Nephron progenitor cell (in vitro differentiated cells): ENCODE measurements around the gene SIVA1.
A peak's percentile ranks its signal among the peaks of the same experiment; 100 is the strongest.

Experiments used
- DNase-seq: peaks from one replicate; pipeline ENCODE4 v3.0.0; 2021
- H3K27ac Mint-ChIP-seq: 2 replicates; pipeline ENCODE4 v1.8.0; 2021; ENCODE audit warnings: mild to moderate bottlenecking, moderate library complexity, mixed read lengths
- H3K27me3 Mint-ChIP-seq: 2 replicates; pipeline ENCODE4 v1.8.0; 2021; ENCODE audit warnings: mild to moderate bottlenecking, low read depth, mixed read lengths; ENCODE audit not compliant: poor library complexity
- H3K36me3 Mint-ChIP-seq: 2 replicates; pipeline ENCODE4 v1.8.0; 2021; ENCODE audit warnings: low read depth, mixed read lengths
- H3K4me1 Mint-ChIP-seq: 2 replicates; pipeline ENCODE4 v1.8.0; 2021; ENCODE audit warnings: mixed read lengths
- H3K4me3 Mint-ChIP-seq: 2 replicates; pipeline ENCODE4 v1.8.0; 2021; ENCODE audit warnings: mild to moderate bottlenecking, moderate library complexity, mixed read lengths
- H3K9me3 Mint-ChIP-seq: 2 replicates; pipeline ENCODE4 v1.8.0; 2021; ENCODE audit warnings: mild to moderate bottlenecking, moderate library complexity, mixed read lengths
- TF ChIP-seq, protein P1 (sequence below): fragments of 200-600 bp; sonication (generic); IDR thresholded peaks from 2 replicates; pipeline ENCODE4 v1.5.0; 2021; ENCODE audit warnings: antibody characterized with exemption

Gene SIVA1

DNA sequence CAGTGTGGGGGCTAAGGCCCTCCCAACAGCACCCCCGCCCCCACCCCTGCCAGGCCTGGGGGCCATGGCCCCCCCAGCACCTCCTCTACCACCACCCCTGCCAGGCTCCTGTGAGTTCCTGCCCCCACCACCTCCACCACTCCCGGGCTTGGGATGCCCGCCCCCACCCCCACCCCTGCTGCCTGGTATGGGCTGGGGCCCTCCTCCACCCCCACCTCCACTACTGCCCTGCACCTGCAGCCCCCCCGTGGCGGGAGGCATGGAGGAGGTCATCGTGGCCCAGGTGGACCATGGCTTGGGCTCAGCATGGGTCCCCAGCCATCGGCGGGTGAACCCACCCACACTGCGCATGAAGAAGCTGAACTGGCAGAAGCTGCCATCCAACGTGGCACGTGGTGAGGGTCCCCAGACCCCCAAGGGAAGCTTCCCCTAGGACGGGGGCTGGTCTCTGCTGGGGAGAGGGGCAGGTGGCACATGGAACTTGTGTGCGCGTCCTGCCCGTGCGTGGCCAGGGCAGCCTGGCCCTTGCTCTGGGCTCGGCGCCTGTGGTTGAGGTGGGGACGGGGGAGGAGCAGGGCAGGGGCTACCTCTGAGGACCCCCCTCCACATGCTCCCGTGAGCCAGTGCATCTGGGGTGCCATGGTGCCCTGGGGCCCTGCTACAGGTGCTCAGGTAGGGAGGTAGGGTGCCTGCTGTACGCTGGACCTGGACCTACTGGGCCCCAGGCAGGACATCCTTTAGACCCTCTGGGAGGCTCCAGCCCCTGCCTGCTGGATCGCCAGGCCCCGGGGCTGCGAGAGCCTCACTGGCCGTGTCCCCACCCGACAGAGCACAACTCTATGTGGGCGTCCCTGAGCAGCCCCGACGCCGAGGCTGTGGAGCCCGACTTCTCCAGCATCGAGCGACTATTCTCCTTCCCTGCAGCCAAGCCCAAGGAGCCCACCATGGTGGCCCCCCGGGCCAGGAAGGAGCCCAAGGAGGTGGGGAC lies 45.0 kb upstream of the SIVA1 start:
- peaks cover 7% of the 10 kb centered on the region for H3K9me3 Mint-ChIP-seq
- DNase-seq: no peak
- TF ChIP-seq, protein P1, sequence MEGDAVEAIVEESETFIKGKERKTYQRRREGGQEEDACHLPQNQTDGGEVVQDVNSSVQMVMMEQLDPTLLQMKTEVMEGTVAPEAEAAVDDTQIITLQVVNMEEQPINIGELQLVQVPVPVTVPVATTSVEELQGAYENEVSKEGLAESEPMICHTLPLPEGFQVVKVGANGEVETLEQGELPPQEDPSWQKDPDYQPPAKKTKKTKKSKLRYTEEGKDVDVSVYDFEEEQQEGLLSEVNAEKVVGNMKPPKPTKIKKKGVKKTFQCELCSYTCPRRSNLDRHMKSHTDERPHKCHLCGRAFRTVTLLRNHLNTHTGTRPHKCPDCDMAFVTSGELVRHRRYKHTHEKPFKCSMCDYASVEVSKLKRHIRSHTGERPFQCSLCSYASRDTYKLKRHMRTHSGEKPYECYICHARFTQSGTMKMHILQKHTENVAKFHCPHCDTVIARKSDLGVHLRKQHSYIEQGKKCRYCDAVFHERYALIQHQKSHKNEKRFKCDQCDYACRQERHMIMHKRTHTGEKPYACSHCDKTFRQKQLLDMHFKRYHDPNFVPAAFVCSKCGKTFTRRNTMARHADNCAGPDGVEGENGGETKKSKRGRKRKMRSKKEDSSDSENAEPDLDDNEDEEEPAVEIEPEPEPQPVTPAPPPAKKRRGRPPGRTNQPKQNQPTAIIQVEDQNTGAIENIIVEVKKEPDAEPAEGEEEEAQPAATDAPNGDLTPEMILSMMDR: no peak

DNA sequence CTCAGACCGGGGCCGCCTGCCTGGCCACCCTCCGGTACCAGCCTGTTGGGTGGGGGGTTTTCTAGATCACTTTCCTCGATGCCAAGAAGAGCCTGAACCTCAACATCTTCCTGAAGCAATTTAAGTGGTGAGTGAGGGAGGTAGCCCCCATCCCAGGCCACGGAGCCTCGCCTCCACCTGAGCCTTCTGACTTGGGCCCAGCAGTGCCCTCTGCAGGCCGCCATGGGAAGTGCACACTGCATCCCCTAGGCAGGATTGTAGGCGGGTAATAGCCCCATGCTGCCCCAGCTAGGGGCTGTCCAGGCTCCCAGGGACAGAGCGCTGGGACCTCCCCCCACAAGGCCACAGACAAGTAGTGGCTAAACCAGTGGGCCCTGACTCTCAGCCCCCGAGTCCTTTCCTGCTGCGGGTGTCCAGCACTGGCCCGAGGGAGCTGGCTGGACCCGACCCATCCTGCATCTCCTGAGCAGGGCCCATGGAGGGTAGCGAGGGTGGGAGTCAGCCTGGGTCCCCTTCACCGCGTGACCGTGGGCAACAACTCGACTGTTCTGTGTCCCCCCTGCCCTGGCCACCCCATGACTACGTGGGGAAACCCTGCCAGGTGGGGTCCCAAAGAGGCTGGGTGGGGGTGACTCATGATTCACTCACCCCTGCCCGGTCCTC lies 44.2 kb upstream of the SIVA1 start:
- H3K27ac Mint-ChIP-seq: no peak overlapping the region
- H3K4me1 Mint-ChIP-seq: peaks cover 17% of the 10 kb centered on the region
- no peak overlapping the region for H3K4me3 Mint-ChIP-seq
- peaks cover 17% of the 10 kb centered on the region for H3K36me3 Mint-ChIP-seq
- H3K27me3 Mint-ChIP-seq: no peaks in the 10 kb centered on the region
- peak; percentile 85 for DNase-seq
- peaks cover 7% of the 10 kb centered on the region for H3K9me3 Mint-ChIP-seq
- TF ChIP-seq, protein P1: peak; percentile 99

More for the DNA sequence above, 45.0 kb upstream of the SIVA1 start:
- Mint-ChIP-seq H3K4me3 (no peak overlapping the region), H3K27ac (no peak overlapping the region), H3K36me3 (peaks cover 23% of the 10 kb centered on the region), H3K4me1 (peaks cover 17% of the 10 kb centered on the region), H3K27me3 (no peaks in the 10 kb centered on the region)

DNA sequence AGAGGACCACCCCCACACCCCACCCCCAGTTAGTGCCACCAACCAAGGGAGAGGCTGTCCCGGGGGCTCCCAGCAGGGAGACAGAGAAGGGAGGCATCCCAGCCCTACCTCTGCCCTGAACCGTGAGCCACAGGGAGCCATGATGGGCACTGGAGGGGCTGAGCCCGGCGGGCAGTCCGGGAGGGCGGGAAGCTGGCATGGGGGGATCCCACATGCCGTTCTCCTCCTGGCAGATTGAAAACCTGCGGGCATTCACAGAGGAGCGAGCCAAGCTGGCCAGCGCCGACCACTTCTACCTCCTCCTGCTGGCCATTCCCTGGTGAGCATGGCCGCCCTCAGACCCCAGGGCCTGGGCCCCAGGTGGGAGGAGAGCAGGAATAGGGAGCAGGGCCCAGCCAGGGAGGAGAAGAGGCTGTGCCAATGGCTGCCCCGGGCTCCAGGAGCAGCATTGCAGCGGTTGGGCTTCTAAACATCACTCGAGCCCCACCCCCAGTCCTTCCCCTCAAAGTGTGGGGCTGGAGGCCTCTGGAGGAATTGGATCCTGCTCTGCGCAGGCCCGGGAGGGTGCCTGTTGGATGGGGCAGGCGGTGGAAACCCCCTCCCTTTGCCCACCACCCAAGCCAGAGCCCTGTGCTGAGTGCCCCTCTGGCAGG lies 43.4 kb upstream of the SIVA1 start:
- TF ChIP-seq, protein P1: no peak
- DNase-seq: no peak
- Mint-ChIP-seq H3K36me3 (peaks cover 9% of the 10 kb centered on the region), H3K4me1 (peaks cover 17% of the 10 kb centered on the region), H3K4me3 (no peak overlapping the region), H3K27ac (no peak overlapping the region), H3K27me3 (no peaks in the 10 kb centered on the region), H3K9me3 (peaks cover under 1% of the 10 kb centered on the region)

DNA sequence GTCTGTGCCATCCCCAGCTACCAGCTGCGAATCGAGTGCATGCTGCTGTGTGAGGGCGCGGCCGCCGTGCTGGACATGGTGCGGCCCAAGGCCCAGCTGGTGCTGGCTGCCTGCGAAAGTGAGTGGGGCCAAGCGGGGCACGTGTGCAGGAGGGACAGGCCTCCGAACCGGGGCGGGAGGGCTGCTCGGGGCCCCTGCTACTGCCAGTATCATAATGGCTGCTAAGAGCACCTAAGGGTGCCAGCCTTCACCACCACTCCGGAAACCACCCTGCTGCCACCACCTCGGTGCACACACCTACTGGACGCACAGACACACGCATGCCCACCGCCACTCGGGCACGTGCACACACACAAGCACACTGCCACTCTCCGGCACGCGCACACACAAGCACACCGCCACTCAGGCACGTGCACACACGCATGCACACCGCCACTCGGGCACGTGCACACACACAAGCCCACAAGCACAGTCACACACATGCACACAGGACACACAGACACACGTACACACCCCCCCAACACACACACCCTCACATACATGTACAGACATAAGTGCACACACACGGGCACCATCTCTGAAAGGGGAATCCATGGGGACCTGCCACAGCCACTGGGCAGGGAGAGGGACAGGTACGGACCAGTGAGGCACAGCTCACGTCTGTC lies 42.7 kb upstream of the SIVA1 start:
- Mint-ChIP-seq H3K27me3 (no peaks in the 10 kb centered on the region), H3K4me1 (peaks cover 17% of the 10 kb centered on the region), H3K27ac (no peak overlapping the region), H3K4me3 (no peak overlapping the region), H3K36me3 (peaks cover 2% of the 10 kb centered on the region), H3K9me3 (no peaks in the 10 kb centered on the region)
- no peak for DNase-seq
- TF ChIP-seq, protein P1: no peak

DNA sequence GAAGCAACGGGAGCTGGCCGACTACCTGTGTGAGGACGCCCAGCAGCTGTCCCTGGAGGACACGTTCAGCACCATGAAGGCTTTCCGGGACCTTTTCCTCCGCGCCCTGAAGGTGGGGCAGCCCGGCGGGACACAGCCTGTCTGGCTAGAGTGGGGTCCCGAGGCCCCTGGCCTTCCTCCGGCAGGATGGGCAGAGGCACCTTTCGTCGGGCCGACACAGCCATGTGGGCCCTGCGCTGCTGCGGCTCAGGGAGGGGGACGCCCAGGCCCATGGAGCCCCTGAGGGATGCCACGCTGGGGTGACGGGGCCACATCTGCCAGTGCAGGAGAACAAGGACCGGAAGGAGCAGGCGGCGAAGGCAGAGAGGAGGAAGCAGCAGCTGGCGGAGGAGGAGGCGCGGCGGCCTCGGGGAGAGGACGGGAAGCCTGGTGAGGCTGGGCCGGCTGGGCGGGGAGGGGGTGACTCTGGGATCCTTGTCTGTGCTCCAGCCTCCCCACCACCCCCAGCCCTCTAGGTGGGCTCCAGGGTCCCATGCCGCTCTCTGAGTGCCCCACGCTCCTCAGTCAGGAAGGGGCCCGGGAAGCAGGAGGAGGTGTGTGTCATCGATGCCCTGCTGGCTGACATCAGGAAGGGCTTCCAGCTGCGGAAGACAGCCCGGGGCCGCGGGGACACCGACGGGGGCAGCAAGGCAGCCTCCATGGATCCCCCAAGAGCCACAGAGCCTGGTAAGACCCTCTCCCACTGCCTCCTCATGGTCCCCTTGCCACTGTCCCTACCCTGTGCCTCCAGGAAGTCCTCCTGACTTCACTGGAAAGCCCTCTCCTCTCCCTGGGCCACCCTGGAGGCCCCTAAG lies 39.8 kb upstream of the SIVA1 start:
- peaks cover 17% of the 10 kb centered on the region for H3K4me1 Mint-ChIP-seq
- no peak overlapping the region for H3K27ac Mint-ChIP-seq
- H3K27me3 Mint-ChIP-seq: no peaks in the 10 kb centered on the region
- no peak for DNase-seq
- TF ChIP-seq, protein P1: no peak
- no peak overlapping the region for H3K4me3 Mint-ChIP-seq
- H3K36me3 Mint-ChIP-seq: peaks cover 9% of the 10 kb centered on the region
- H3K9me3 Mint-ChIP-seq: no peaks in the 10 kb centered on the region
